Calu3 (cell line): ENCODE data around the gene ASB1. TPM values are rescaled to one million over a fixed set of nuclear protein-coding genes. Genes with fewer than 3 reads are reported as not detected.

Experiments
- BruUV-seq: library from RNA; stranded (reverse); fragments of 400-500 nt; replicated peaks from 2 replicates; lab custom pipeline; 2021; lab: Mats Ljungman, UMichigan
- CTCF ChIA-PET: fragments of 300-600 bp; sonication (Branson Sonifier 250); formaldehyde crosslinking; loops from one replicate; lab custom pipeline; 2022; ENCODE audit warnings: antibody characterized with exemption; lab: Charles Lee
- DNase-seq: peaks from one replicate; pipeline ENCODE4 v3.0.0; 2022
- H3K27ac Mint-ChIP-seq: one replicate; pipeline ENCODE4 v1.8.0; 2022; ENCODE audit warnings: mixed read lengths; ENCODE audit not compliant: unreplicated experiment
- H3K27me3 Mint-ChIP-seq: one replicate; pipeline ENCODE4 v1.8.0; 2022; ENCODE audit warnings: mixed read lengths; ENCODE audit not compliant: unreplicated experiment
- H3K36me3 Mint-ChIP-seq: one replicate; pipeline ENCODE4 v1.8.0; 2022; ENCODE audit warnings: mild to moderate bottlenecking, moderate library complexity, mixed read lengths; ENCODE audit not compliant: insufficient read depth, unreplicated experiment
- H3K4me1 Mint-ChIP-seq: one replicate; pipeline ENCODE4 v1.8.0; 2022; ENCODE audit warnings: mild to moderate bottlenecking, low read depth, mixed read lengths; ENCODE audit not compliant: unreplicated experiment
- H3K4me3 Mint-ChIP-seq: one replicate; pipeline ENCODE4 v1.8.0; 2022; ENCODE audit warnings: mild to moderate bottlenecking, low read depth, moderate library complexity, mixed read lengths; ENCODE audit not compliant: unreplicated experiment
- H3K9me3 Mint-ChIP-seq: one replicate; pipeline ENCODE4 v1.8.0; 2022; ENCODE audit warnings: low read depth, mixed read lengths; ENCODE audit not compliant: unreplicated experiment
- CTCF ChIP-seq: fragments of 200-600 bp; IDR thresholded peaks from one replicate; pipeline ENCODE4 v1.8.0; 2022; ENCODE audit warnings: antibody characterized with exemption; ENCODE audit not compliant: unreplicated experiment
- intact Hi-C: fragments of 100-400 bp; cut with micrococcal nuclease; formaldehyde crosslinking; loops from one replicate; pipeline ENCODE4 v1.10.0; 2022; ENCODE audit not compliant: unreplicated experiment
- total RNA-seq: library from RNA; stranded (reverse); gene quantifications from 2 replicates; pipeline ENCODE4 v1.2.3, GENCODE V29; 2022

The ASB1 gene
- total RNA-seq, 1 experiment from 2014 or later: 71.6 TPM

- CTCF ChIA-PET: interaction anchor here (1.2 kb wide), 1 partner anchor 88 kb away, joined by 3 read pairs; no protein-coding TSS in a partner anchor
- no peaks in the 10 kb centered on the region for H3K4me1 Mint-ChIP-seq
- H3K36me3 Mint-ChIP-seq: peaks cover 18% of the 10 kb centered on the region
Measured at GRCh38 chr2:238459081-238459629, 32.4 kb downstream of the ASB1 start.

GRCh38 chr2:238461051-238461450, 34.3 kb downstream of the ASB1 start:
- no peaks in the 10 kb centered on the region for H3K9me3 Mint-ChIP-seq
- no peak for DNase-seq
- H3K4me1 Mint-ChIP-seq: no peaks in the 10 kb centered on the region
- peaks cover 10% of the 10 kb centered on the region for H3K36me3 Mint-ChIP-seq
- H3K27ac Mint-ChIP-seq: no peak overlapping the region
- no peak overlapping the region for H3K4me3 Mint-ChIP-seq
- CTCF ChIA-PET: interaction anchor here (0.7 kb wide), 1 partner anchor 1232 kb away, joined by 3 read pairs; no protein-coding TSS in a partner anchor
- intact Hi-C loops: no loop called here
- BruUV-seq: no TSS peak
- TF ChIP-seq CTCF: no peak
- H3K27me3 Mint-ChIP-seq: no peaks in the 10 kb centered on the region

More at GRCh38 chr2:238459081-238459629, 32.4 kb downstream of the ASB1 start:
- Mint-ChIP-seq H3K27me3 (no peaks in the 10 kb centered on the region), H3K27ac (no peak overlapping the region), H3K4me3 (no peak overlapping the region), H3K9me3 (peaks cover 3% of the 10 kb centered on the region)
- no TSS peak for BruUV-seq
- DNase-seq: no peak
- TF ChIP-seq CTCF: no peak
- intact Hi-C loops: no loop called here

GRCh38 chr2:238461491-238461890, 34.8 kb downstream of the ASB1 start:
- CTCF ChIA-PET: interaction anchor here (0.7 kb wide), 1 partner anchor 1231 kb away, joined by 3 read pairs; no protein-coding TSS in a partner anchor
- BruUV-seq: no TSS peak
- no peak overlapping the region for H3K4me3 Mint-ChIP-seq
- H3K36me3 Mint-ChIP-seq: peaks cover 10% of the 10 kb centered on the region
- TF ChIP-seq CTCF: no peak
- intact Hi-C loops: no loop called here
- no peak for DNase-seq
- no peaks in the 10 kb centered on the region for H3K4me1 Mint-ChIP-seq
- no peak overlapping the region for H3K27ac Mint-ChIP-seq
- H3K9me3 Mint-ChIP-seq: no peaks in the 10 kb centered on the region
- H3K27me3 Mint-ChIP-seq: no peaks in the 10 kb centered on the region

GRCh38 chr2:238461916-238462315, 35.2 kb downstream of the ASB1 start:
- Mint-ChIP-seq H3K4me3 (no peak overlapping the region), H3K36me3 (peaks cover 10% of the 10 kb centered on the region), H3K4me1 (no peaks in the 10 kb centered on the region), H3K9me3 (no peaks in the 10 kb centered on the region), H3K27ac (no peak overlapping the region), H3K27me3 (no peaks in the 10 kb centered on the region)
- intact Hi-C loops: loop anchor here (1.0 kb wide), 1 partner anchor 92 kb away; no protein-coding TSS in a partner anchor
- BruUV-seq: no TSS peak
- TF ChIP-seq CTCF: no peak
- CTCF ChIA-PET: interaction anchor here (0.5 to 0.7 kb wide), 2 partner anchors 244 to 1231 kb away, joined by 3 read pairs; no protein-coding TSS in a partner anchor
- DNase-seq: no peak
